OCI-LY1 (cell line): ENCODE measurements around the gene GNA12.

Experiments
- EZH2 ChIP-seq: fragments of 200-600 bp; sonication (generic), shearing (Covaris generic); IDR thresholded peaks from 2 replicates; pipeline ENCODE4 v1.8.0; 2017; ENCODE audit warnings: borderline replicate concordance, mixed run types, mild to moderate bottlenecking, antibody characterized with exemption, low read length, moderate library complexity, mixed read lengths
- TF ChIP-seq, protein P1 (sequence below): fragments of 200-600 bp; sonication (generic), shearing (Covaris generic); IDR thresholded peaks from 2 replicates; pipeline ENCODE4 v1.5.1; 2017; ENCODE audit warnings: mild to moderate bottlenecking, antibody characterized with exemption, low read length, moderate library complexity, mixed read lengths

GRCh38 chr7:2882111-2882510 is 38.0 kb upstream of the GNA12 start:
- TF ChIP-seq, protein P1, sequence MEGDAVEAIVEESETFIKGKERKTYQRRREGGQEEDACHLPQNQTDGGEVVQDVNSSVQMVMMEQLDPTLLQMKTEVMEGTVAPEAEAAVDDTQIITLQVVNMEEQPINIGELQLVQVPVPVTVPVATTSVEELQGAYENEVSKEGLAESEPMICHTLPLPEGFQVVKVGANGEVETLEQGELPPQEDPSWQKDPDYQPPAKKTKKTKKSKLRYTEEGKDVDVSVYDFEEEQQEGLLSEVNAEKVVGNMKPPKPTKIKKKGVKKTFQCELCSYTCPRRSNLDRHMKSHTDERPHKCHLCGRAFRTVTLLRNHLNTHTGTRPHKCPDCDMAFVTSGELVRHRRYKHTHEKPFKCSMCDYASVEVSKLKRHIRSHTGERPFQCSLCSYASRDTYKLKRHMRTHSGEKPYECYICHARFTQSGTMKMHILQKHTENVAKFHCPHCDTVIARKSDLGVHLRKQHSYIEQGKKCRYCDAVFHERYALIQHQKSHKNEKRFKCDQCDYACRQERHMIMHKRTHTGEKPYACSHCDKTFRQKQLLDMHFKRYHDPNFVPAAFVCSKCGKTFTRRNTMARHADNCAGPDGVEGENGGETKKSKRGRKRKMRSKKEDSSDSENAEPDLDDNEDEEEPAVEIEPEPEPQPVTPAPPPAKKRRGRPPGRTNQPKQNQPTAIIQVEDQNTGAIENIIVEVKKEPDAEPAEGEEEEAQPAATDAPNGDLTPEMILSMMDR = no peak
- TF ChIP-seq EZH2 = no peak
